Measurements from ENCODE around the gene DSTN.

The DSTN gene

GRCh38 chr20:17569616-17570346, at the start of gene DSTN:
Gene DSTN, plus strand, starts transcription at chr20:17570075. Its CDS starts 134 bp downstream, at chr20:17570209.
- H3K4me3 ChIP-seq (ENCODE audit: low read depth, low read length), result peak within 1 kb of the TSS; percentile 87

GRCh38 chr20:17520583-17520982, 49.3 kb upstream of the DSTN start:
- no peak for TF ChIP-seq CTCF (IDR thresholded peaks at IDR 0.05; ENCODE audit: control insufficient read depth, extremely low read depth, insufficient read depth)
- no peak for DNase-seq (ENCODE audit: low read depth)
- H3K4me3 ChIP-seq (ENCODE audit: low read depth, low read length), result no peak overlapping the region

More at GRCh38 chr20:17569616-17570346, at the start of gene DSTN:
- peak; percentile 67 for DNase-seq (ENCODE audit: low read depth)
- TF ChIP-seq CTCF (IDR thresholded peaks at IDR 0.05; ENCODE audit: control insufficient read depth, extremely low read depth, insufficient read depth), result no peak

- no peak overlapping the region for H3K4me3 ChIP-seq (ENCODE audit: low read depth, low read length)
- no peak for DNase-seq (ENCODE audit: low read depth)
- TF ChIP-seq CTCF (IDR thresholded peaks at IDR 0.05; ENCODE audit: control insufficient read depth, extremely low read depth, insufficient read depth), result no peak
Measured at GRCh38 chr20:17522528-17522927, 47.3 kb upstream of the DSTN start.

- TF ChIP-seq CTCF (IDR thresholded peaks at IDR 0.05; ENCODE audit: control insufficient read depth, extremely low read depth, insufficient read depth), result no peak
- DNase-seq (ENCODE audit: low read depth), result no peak
- H3K4me3 ChIP-seq (ENCODE audit: low read depth, low read length), result no peak overlapping the region
Measured at GRCh38 chr20:17523326-17523725, 46.5 kb upstream of the DSTN start.

GRCh38 chr20:17524560-17524959, 45.3 kb upstream of the DSTN start:
- H3K4me3 ChIP-seq (ENCODE audit: low read depth, low read length), result no peak overlapping the region
- TF ChIP-seq CTCF (IDR thresholded peaks at IDR 0.05; ENCODE audit: control insufficient read depth, extremely low read depth, insufficient read depth), result no peak
- no peak for DNase-seq (ENCODE audit: low read depth)

- no peak for DNase-seq (ENCODE audit: low read depth)
- H3K4me3 ChIP-seq (ENCODE audit: low read depth, low read length), result no peak overlapping the region
- no peak for TF ChIP-seq CTCF (IDR thresholded peaks at IDR 0.05; ENCODE audit: control insufficient read depth, extremely low read depth, insufficient read depth)
Measured at GRCh38 chr20:17525132-17525531, 44.7 kb upstream of the DSTN start.

- no peak overlapping the region for H3K4me3 ChIP-seq (ENCODE audit: low read depth, low read length)
- DNase-seq (ENCODE audit: low read depth), result peak; percentile 33
- TF ChIP-seq CTCF (IDR thresholded peaks at IDR 0.05; ENCODE audit: control insufficient read depth, extremely low read depth, insufficient read depth), result no peak
Measured at GRCh38 chr20:17525650-17526049, 44.2 kb upstream of the DSTN start.
